ENCODE measurements around the gene SORL1-AS1.
A peak's percentile ranks its signal among the peaks of the same experiment; 100 is the strongest.
"Not testable (repeated sequence)": the region's sequence is repeated elsewhere in the genome, so short reads cannot be mapped to it uniquely, and the experiment has no call there.

The SORL1-AS1 gene

GRCh38 chr11:121452609-121453150, at the start of gene SORL1-AS1:
TSS of gene SORL1-AS1 (minus strand) at chr11:121452967.
- peak; percentile 50 for DNase-seq

- DNase-seq, result no peak
Observed at GRCh38 chr11:121500717-121501116, 48.0 kb upstream of the SORL1-AS1 start.

- no peak for DNase-seq
Observed at GRCh38 chr11:121500275-121500674, 47.5 kb upstream of the SORL1-AS1 start.

- DNase-seq, result no peak
Observed at GRCh38 chr11:121499405-121499804, 46.6 kb upstream of the SORL1-AS1 start.

GRCh38 chr11:121497176-121497998, 44.6 kb upstream of the SORL1-AS1 start:
- no peak for DNase-seq

- DNase-seq, result no peak
Observed at GRCh38 chr11:121494355-121495099, 41.8 kb upstream of the SORL1-AS1 start.

- DNase-seq, result no peak
Observed at GRCh38 chr11:121489823-121490222, 37.1 kb upstream of the SORL1-AS1 start.

GRCh38 chr11:121488641-121489040, 35.9 kb upstream of the SORL1-AS1 start:
- DNase-seq, result no peak

GRCh38 chr11:121488170-121488569, 35.4 kb upstream of the SORL1-AS1 start:
- no peak for DNase-seq

- no peak for DNase-seq
Observed at GRCh38 chr11:121487191-121487590, 34.4 kb upstream of the SORL1-AS1 start.

- no peak for DNase-seq
Observed at GRCh38 chr11:121486054-121486453, 33.3 kb upstream of the SORL1-AS1 start.

GRCh38 chr11:121485216-121485615, 32.4 kb upstream of the SORL1-AS1 start:
- no peak for DNase-seq

- DNase-seq, result no peak
Observed at GRCh38 chr11:121483805-121484480, 31.2 kb upstream of the SORL1-AS1 start.

- DNase-seq, result no peak
Observed at GRCh38 chr11:121482231-121483129, 29.7 kb upstream of the SORL1-AS1 start.

- DNase-seq, result not testable (repeated sequence)
Observed at GRCh38 chr11:121481484-121482230, 28.9 kb upstream of the SORL1-AS1 start.

- DNase-seq, result no peak
Observed at GRCh38 chr11:121479698-121480238, 27.0 kb upstream of the SORL1-AS1 start.

- DNase-seq, result no peak
Observed at GRCh38 chr11:121478895-121479697, 26.3 kb upstream of the SORL1-AS1 start.

GRCh38 chr11:121478226-121478894, 25.6 kb upstream of the SORL1-AS1 start:
- DNase-seq, result no peak

GRCh38 chr11:121476379-121477032, 23.7 kb upstream of the SORL1-AS1 start:
- DNase-seq, result no peak
